DOHH2 (cell line): ENCODE results near the gene MAP2K6.
A peak's percentile ranks its signal among the peaks of the same experiment; 100 is the strongest.

ENCODE experiments used
- H3F3A ChIP-seq: fragments of 200-600 bp; sonication (generic), shearing (Covaris generic); 2 replicates; pipeline ENCODE4 v1.6.0; 2016; ENCODE audit warnings: antibody characterized with exemption, mild to moderate bottlenecking; ENCODE audit not compliant: control insufficient read depth, insufficient read depth
- H3K27ac ChIP-seq: fragments of 200-600 bp; sonication (generic); 2 replicates; pipeline ENCODE4 v1.5.1; 2014; ENCODE audit warnings: low read depth, mild to moderate bottlenecking, low read length, moderate library complexity
- H3K27me3 ChIP-seq: fragments of 200-600 bp; sonication (generic); 2 replicates; pipeline ENCODE4 v1.6.1; 2014; ENCODE audit warnings: mild to moderate bottlenecking, low read length, mixed read lengths; ENCODE audit not compliant: control insufficient read depth
- H3K36me3 ChIP-seq: fragments of 200-600 bp; sonication (generic); 2 replicates; pipeline ENCODE4 v1.6.1; 2014; ENCODE audit warnings: mild to moderate bottlenecking, low read length, moderate library complexity, mixed read lengths; ENCODE audit not compliant: control insufficient read depth
- H3K4me1 ChIP-seq: fragments of 200-600 bp; sonication (generic); 2 replicates; pipeline ENCODE4 v1.6.1; 2014; ENCODE audit warnings: mild to moderate bottlenecking, low read length, mixed read lengths; ENCODE audit not compliant: control insufficient read depth
- H3K4me2 ChIP-seq: fragments of 200-600 bp; sonication (generic); 2 replicates; pipeline ENCODE4 v1.6.0; 2014; ENCODE audit warnings: mild to moderate bottlenecking, low read length, moderate library complexity
- H3K4me3 ChIP-seq: fragments of 200-600 bp; sonication (generic); 2 replicates; pipeline ENCODE4 v1.5.1; 2014; ENCODE audit warnings: mild to moderate bottlenecking, low read length, mixed read lengths
- H3K79me2 ChIP-seq: fragments of 200-600 bp; sonication (generic); 2 replicates; pipeline ENCODE4 v1.6.1; 2014; ENCODE audit warnings: mild to moderate bottlenecking, low read length, mixed read lengths; ENCODE audit not compliant: control insufficient read depth
- H3K9me2 ChIP-seq: fragments of 200-600 bp; sonication (generic); replicated peaks from 2 replicates; pipeline ENCODE4 v1.6.1; 2014; ENCODE audit warnings: mild to moderate bottlenecking, low read length, mixed read lengths; ENCODE audit not compliant: control insufficient read depth
- H3K9me3 ChIP-seq: fragments of 200-600 bp; sonication (generic); 2 replicates; pipeline ENCODE4 v1.6.1; 2014; ENCODE audit warnings: antibody characterized with exemption, low read length, mixed read lengths; ENCODE audit not compliant: control insufficient read depth, insufficient read depth
- H4K20me1 ChIP-seq: fragments of 200-600 bp; sonication (generic); 2 replicates; pipeline ENCODE4 v1.6.0; 2014; ENCODE audit warnings: low read depth, mild to moderate bottlenecking, antibody characterized with exemption, low read length, moderate library complexity; ENCODE audit not compliant: control insufficient read depth, insufficient read depth
- EZH2phosphoT487 ChIP-seq: fragments of 200-600 bp; sonication (generic); IDR thresholded peaks from 2 replicates; pipeline ENCODE4 v1.6.1; 2017; ENCODE audit warnings: borderline replicate concordance, mild to moderate bottlenecking, antibody characterized with exemption, low read length, moderate library complexity, mixed read lengths
- TF ChIP-seq, protein P1 (sequence below): fragments of 200-600 bp; sonication (generic); IDR thresholded peaks from one replicate; pipeline ENCODE4 v1.5.1; 2014; ENCODE audit warnings: antibody characterized with exemption, mild to moderate bottlenecking, low read depth, low read length; ENCODE audit not compliant: poor library complexity, severe bottlenecking

The MAP2K6 gene

GRCh38 chr17:69516225-69516624, 101.7 kb downstream of the MAP2K6 start:
- Histone ChIP-seq H3K4me2 (peak overlapping the region; percentile 72), H3K9me2 (no peaks in the 10 kb centered on the region)

GRCh38 chr17:69516911-69517310, 102.4 kb downstream of the MAP2K6 start:
- peak overlapping the region; percentile 56 for H3K4me3 ChIP-seq
- peaks cover 20% of the 10 kb centered on the region for H3K27me3 ChIP-seq
- H4K20me1 ChIP-seq = no peaks in the 10 kb centered on the region
- H3K27ac ChIP-seq = peak overlapping the region; percentile 50; the same call in 1 of the 2 replicates
- H3K9me2 ChIP-seq = no peaks in the 10 kb centered on the region
- H3K4me1 ChIP-seq = peaks cover 31% of the 10 kb centered on the region
- TF ChIP-seq, protein P1, sequence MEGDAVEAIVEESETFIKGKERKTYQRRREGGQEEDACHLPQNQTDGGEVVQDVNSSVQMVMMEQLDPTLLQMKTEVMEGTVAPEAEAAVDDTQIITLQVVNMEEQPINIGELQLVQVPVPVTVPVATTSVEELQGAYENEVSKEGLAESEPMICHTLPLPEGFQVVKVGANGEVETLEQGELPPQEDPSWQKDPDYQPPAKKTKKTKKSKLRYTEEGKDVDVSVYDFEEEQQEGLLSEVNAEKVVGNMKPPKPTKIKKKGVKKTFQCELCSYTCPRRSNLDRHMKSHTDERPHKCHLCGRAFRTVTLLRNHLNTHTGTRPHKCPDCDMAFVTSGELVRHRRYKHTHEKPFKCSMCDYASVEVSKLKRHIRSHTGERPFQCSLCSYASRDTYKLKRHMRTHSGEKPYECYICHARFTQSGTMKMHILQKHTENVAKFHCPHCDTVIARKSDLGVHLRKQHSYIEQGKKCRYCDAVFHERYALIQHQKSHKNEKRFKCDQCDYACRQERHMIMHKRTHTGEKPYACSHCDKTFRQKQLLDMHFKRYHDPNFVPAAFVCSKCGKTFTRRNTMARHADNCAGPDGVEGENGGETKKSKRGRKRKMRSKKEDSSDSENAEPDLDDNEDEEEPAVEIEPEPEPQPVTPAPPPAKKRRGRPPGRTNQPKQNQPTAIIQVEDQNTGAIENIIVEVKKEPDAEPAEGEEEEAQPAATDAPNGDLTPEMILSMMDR = no peak
- no peak for TF ChIP-seq EZH2phosphoT487
- no peaks in the 10 kb centered on the region for H3K79me2 ChIP-seq
- no peaks in the 10 kb centered on the region for H3K9me3 ChIP-seq
- peak overlapping the region; percentile 72 for H3K4me2 ChIP-seq
- H3K36me3 ChIP-seq = no peaks in the 10 kb centered on the region
- peaks cover 5% of the 10 kb centered on the region; the same call in 1 of the 2 replicates for H3F3A ChIP-seq

More at GRCh38 chr17:69516225-69516624, 101.7 kb downstream of the MAP2K6 start:
- Histone ChIP-seq H3K79me2 (no peaks in the 10 kb centered on the region), H3K36me3 (no peaks in the 10 kb centered on the region), H3K4me3 (peak overlapping the region; percentile 56; the same call in 1 of the 2 replicates), H3K9me3 (no peaks in the 10 kb centered on the region), H3K4me1 (peaks cover 31% of the 10 kb centered on the region), H3K27me3 (peaks cover 22% of the 10 kb centered on the region), H3F3A (peaks cover 5% of the 10 kb centered on the region; the same call in 1 of the 2 replicates), H3K27ac (no peak overlapping the region), H4K20me1 (no peaks in the 10 kb centered on the region)
- TF ChIP-seq, protein P1 = no peak
- TF ChIP-seq EZH2phosphoT487 = no peak

DNA sequence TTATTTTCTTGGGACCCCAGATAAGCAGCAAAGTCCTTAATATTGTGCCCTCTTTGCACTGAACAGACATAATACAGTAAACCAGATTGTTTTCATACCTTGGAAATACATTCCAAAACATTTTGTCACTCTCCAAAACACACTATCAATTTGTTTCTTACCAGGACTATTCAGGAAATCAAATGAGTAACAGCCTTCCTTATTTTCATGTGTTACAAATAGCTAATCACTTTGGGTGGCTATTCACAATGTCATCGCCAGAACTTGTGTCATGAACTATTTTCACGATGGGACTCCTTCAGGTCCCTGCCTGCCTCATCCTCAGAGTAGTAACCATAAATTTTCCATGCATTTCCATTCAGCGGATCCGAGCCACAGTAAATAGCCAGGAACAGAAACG, 104.5 kb downstream of the MAP2K6 start:
- Histone ChIP-seq H4K20me1 (no peaks in the 10 kb centered on the region), H3K36me3 (no peaks in the 10 kb centered on the region), H3K27me3 (peaks cover 19% of the 10 kb centered on the region), H3K79me2 (no peaks in the 10 kb centered on the region), H3F3A (peaks cover 5% of the 10 kb centered on the region; the same call in 1 of the 2 replicates), H3K4me2 (no peak overlapping the region), H3K27ac (no peak overlapping the region), H3K4me1 (peaks cover 31% of the 10 kb centered on the region), H3K9me2 (no peaks in the 10 kb centered on the region), H3K9me3 (no peaks in the 10 kb centered on the region), H3K4me3 (no peak overlapping the region)
- no peak for TF ChIP-seq EZH2phosphoT487
- TF ChIP-seq, protein P1 = no peak
